ENCODE measurements around the gene EMSY.

The EMSY gene

GRCh38 chr11:76596652-76597051 is 151.8 kb downstream of the EMSY start:
- FAIRE-seq (no peak), DNase-seq (ENCODE audit: insufficient read length, low spot score) (no peak)
- no peak for TF ChIP-seq SPI1 (IDR thresholded peaks at IDR 0.05; ENCODE audit: low read depth, low read length)
- no peak for TF ChIP-seq TAF1 (IDR thresholded peaks at IDR 0.05; ENCODE audit: low read depth, low read length)
- no peak for TF ChIP-seq POLR2A (IDR thresholded peaks at IDR 0.05; ENCODE audit: low read depth, low read length)
- TF ChIP-seq POU2F2 (IDR thresholded peaks at IDR 0.05; ENCODE audit: low read depth, low read length), result no peak
- TF ChIP-seq PAX5 (IDR thresholded peaks at IDR 0.05; ENCODE audit: insufficient read depth, low read length, severe bottlenecking), result no peak
- no peak for TF ChIP-seq POLR2AphosphoS5 (IDR thresholded peaks at IDR 0.05; ENCODE audit: low read depth, low read length)

- FAIRE-seq (no peak), DNase-seq (ENCODE audit: insufficient read length, low spot score) (no peak)
- TF ChIP-seq POU2F2 (IDR thresholded peaks at IDR 0.05; ENCODE audit: low read depth, low read length) (no peak), SPI1 (IDR thresholded peaks at IDR 0.05; ENCODE audit: low read depth, low read length) (0 out of 2 replicates have a peak, but pooled peaks have one; percentile 13), PAX5 (IDR thresholded peaks at IDR 0.05; ENCODE audit: insufficient read depth, low read length, severe bottlenecking) (no peak), TAF1 (IDR thresholded peaks at IDR 0.05; ENCODE audit: low read depth, low read length) (no peak)
Measured at GRCh38 chr11:76597533-76598425, 153.0 kb downstream of the EMSY start.

- FAIRE-seq (no peak), DNase-seq (ENCODE audit: insufficient read length, low spot score) (peak; percentile 46)
- no peak for TF ChIP-seq PAX5 (IDR thresholded peaks at IDR 0.05; ENCODE audit: insufficient read depth, low read length, severe bottlenecking)
- no peak for TF ChIP-seq TAF1 (IDR thresholded peaks at IDR 0.05; ENCODE audit: low read depth, low read length)
- TF ChIP-seq SPI1 (IDR thresholded peaks at IDR 0.05; ENCODE audit: low read depth, low read length), result no peak
- no peak for TF ChIP-seq POLR2A (IDR thresholded peaks at IDR 0.05; ENCODE audit: low read depth, low read length)
- TF ChIP-seq POLR2AphosphoS5 (IDR thresholded peaks at IDR 0.05; ENCODE audit: low read depth, low read length), result no peak
- TF ChIP-seq POU2F2 (IDR thresholded peaks at IDR 0.05; ENCODE audit: low read depth, low read length), result no peak
Measured at GRCh38 chr11:76598426-76598839, 153.6 kb downstream of the EMSY start.

GRCh38 chr11:76599041-76600013 is 154.5 kb downstream of the EMSY start:
- FAIRE-seq, result no peak
- TF ChIP-seq POLR2AphosphoS5 (IDR thresholded peaks at IDR 0.05; ENCODE audit: low read depth, low read length) (no peak), SPI1 (IDR thresholded peaks at IDR 0.05; ENCODE audit: low read depth, low read length) (no peak), POU2F2 (IDR thresholded peaks at IDR 0.05; ENCODE audit: low read depth, low read length) (no peak), PAX5 (IDR thresholded peaks at IDR 0.05; ENCODE audit: insufficient read depth, low read length, severe bottlenecking) (no peak), TAF1 (IDR thresholded peaks at IDR 0.05; ENCODE audit: low read depth, low read length) (no peak), POLR2A (IDR thresholded peaks at IDR 0.05; ENCODE audit: low read depth, low read length) (no peak)

GRCh38 chr11:76600124-76600655 is 155.4 kb downstream of the EMSY start:
- no peak for FAIRE-seq
- TF ChIP-seq POU2F2 (IDR thresholded peaks at IDR 0.05; ENCODE audit: low read depth, low read length) (no peak), SPI1 (IDR thresholded peaks at IDR 0.05; ENCODE audit: low read depth, low read length) (no peak), POLR2AphosphoS5 (IDR thresholded peaks at IDR 0.05; ENCODE audit: low read depth, low read length) (no peak), POLR2A (IDR thresholded peaks at IDR 0.05; ENCODE audit: low read depth, low read length) (no peak), TAF1 (IDR thresholded peaks at IDR 0.05; ENCODE audit: low read depth, low read length) (no peak), PAX5 (IDR thresholded peaks at IDR 0.05; ENCODE audit: insufficient read depth, low read length, severe bottlenecking) (no peak)
- no peak for DNase-seq (ENCODE audit: insufficient read length, low spot score)

More at GRCh38 chr11:76599041-76600013, 154.5 kb downstream of the EMSY start:
- DNase-seq (ENCODE audit: insufficient read length, low spot score), result no peak

GRCh38 chr11:76601272-76601671 is 156.5 kb downstream of the EMSY start:
- DNase-seq (ENCODE audit: insufficient read length, low spot score) (no peak), FAIRE-seq (no peak)
- TF ChIP-seq POLR2AphosphoS5 (IDR thresholded peaks at IDR 0.05; ENCODE audit: low read depth, low read length) (no peak), POU2F2 (IDR thresholded peaks at IDR 0.05; ENCODE audit: low read depth, low read length) (no peak), PAX5 (IDR thresholded peaks at IDR 0.05; ENCODE audit: insufficient read depth, low read length, severe bottlenecking) (no peak), POLR2A (IDR thresholded peaks at IDR 0.05; ENCODE audit: low read depth, low read length) (no peak), SPI1 (IDR thresholded peaks at IDR 0.05; ENCODE audit: low read depth, low read length) (no peak), TAF1 (IDR thresholded peaks at IDR 0.05; ENCODE audit: low read depth, low read length) (no peak)

- FAIRE-seq (no peak), DNase-seq (ENCODE audit: insufficient read length, low spot score) (no peak)
- TF ChIP-seq TAF1 (IDR thresholded peaks at IDR 0.05; ENCODE audit: low read depth, low read length), result no peak
- TF ChIP-seq POU2F2 (IDR thresholded peaks at IDR 0.05; ENCODE audit: low read depth, low read length), result no peak
- no peak for TF ChIP-seq PAX5 (IDR thresholded peaks at IDR 0.05; ENCODE audit: insufficient read depth, low read length, severe bottlenecking)
- no peak for TF ChIP-seq SPI1 (IDR thresholded peaks at IDR 0.05; ENCODE audit: low read depth, low read length)
- TF ChIP-seq POLR2A (IDR thresholded peaks at IDR 0.05; ENCODE audit: low read depth, low read length), result no peak
- TF ChIP-seq POLR2AphosphoS5 (IDR thresholded peaks at IDR 0.05; ENCODE audit: low read depth, low read length), result no peak
Measured at GRCh38 chr11:76601724-76602123, 156.9 kb downstream of the EMSY start.

GRCh38 chr11:76602431-76602861 is 157.6 kb downstream of the EMSY start:
- DNase-seq (ENCODE audit: insufficient read length, low spot score) (no peak), FAIRE-seq (no peak)
- TF ChIP-seq SPI1 (IDR thresholded peaks at IDR 0.05; ENCODE audit: low read depth, low read length) (no peak), POU2F2 (IDR thresholded peaks at IDR 0.05; ENCODE audit: low read depth, low read length) (no peak), POLR2A (IDR thresholded peaks at IDR 0.05; ENCODE audit: low read depth, low read length) (no peak), TAF1 (IDR thresholded peaks at IDR 0.05; ENCODE audit: low read depth, low read length) (no peak), POLR2AphosphoS5 (IDR thresholded peaks at IDR 0.05; ENCODE audit: low read depth, low read length) (no peak), PAX5 (IDR thresholded peaks at IDR 0.05; ENCODE audit: insufficient read depth, low read length, severe bottlenecking) (no peak)
